GM23338 (cell line): ENCODE data around the gene ZNF740. TPM values are rescaled to one million over a fixed set of nuclear protein-coding genes. Genes with fewer than 3 reads are reported as not detected.

Source experiments
- ATAC-seq: fragments of 200-7000 bp; cut with Tn5 transposase; 3 replicates; pipeline ENCODE4 v1.9.1; 2020
- DNase-seq: peaks from one replicate; pipeline ENCODE4 v3.0.0-alpha.2; 2015; ENCODE audit warnings: low spot score
- H2AFZ ChIP-seq: fragments of 200-600 bp; sonication (generic); 2 replicates; pipeline ENCODE4 v1.8.0; 2016; ENCODE audit warnings: antibody characterized with exemption, mild to moderate bottlenecking, moderate library complexity
- H3F3A ChIP-seq: fragments of 200-600 bp; sonication (generic); replicated peaks from 2 replicates; pipeline ENCODE4 v1.8.0; 2017; ENCODE audit warnings: antibody characterized with exemption, mixed run types, low read depth
- H3K27ac ChIP-seq: fragments of 200-600 bp; sonication (generic); 2 replicates; pipeline ENCODE4 v1.6.1; 2016; ENCODE audit warnings: low read depth
- H3K27me3 ChIP-seq: fragments of 200-600 bp; sonication (generic); 2 replicates; pipeline ENCODE4 v1.8.0; 2016; ENCODE audit warnings: mild to moderate bottlenecking, mixed run types, moderate library complexity; ENCODE audit not compliant: insufficient read depth
- H3K36me3 ChIP-seq: fragments of 200-600 bp; sonication (generic); 2 replicates; pipeline ENCODE4 v1.8.0; 2016; ENCODE audit warnings: mild to moderate bottlenecking; ENCODE audit not compliant: insufficient read depth
- H3K4me1 ChIP-seq: fragments of 200-600 bp; sonication (generic); 2 replicates; pipeline ENCODE4 v1.8.0; 2016; ENCODE audit warnings: mild to moderate bottlenecking, moderate library complexity; ENCODE audit not compliant: insufficient read depth
- H3K4me2 ChIP-seq: fragments of 200-600 bp; sonication (generic); 2 replicates; pipeline ENCODE4 v1.7.1; 2017; ENCODE audit warnings: mixed run types
- H3K4me3 ChIP-seq: fragments of 200-600 bp; sonication (generic); 2 replicates; pipeline ENCODE4 v1.6.1; 2016; ENCODE audit warnings: mixed run types
- H3K79me2 ChIP-seq: fragments of 200-600 bp; sonication (generic); replicated peaks from 2 replicates; pipeline ENCODE4 v1.8.0; 2017; ENCODE audit warnings: mild to moderate bottlenecking; ENCODE audit not compliant: insufficient read depth
- H3K9me2 ChIP-seq: fragments of 200-600 bp; sonication (generic); 2 replicates; pipeline ENCODE4 v1.8.0; 2017; ENCODE audit not compliant: insufficient read depth
- H4K20me1 ChIP-seq: fragments of 200-600 bp; sonication (generic); replicated peaks from 2 replicates; pipeline ENCODE4 v1.8.0; 2017; ENCODE audit warnings: mild to moderate bottlenecking; ENCODE audit not compliant: insufficient read depth
- H3K27ac Mint-ChIP-seq: 2 replicates; pipeline ENCODE4 v1.8.0; 2020; ENCODE audit warnings: inconsistent platforms, mild to moderate bottlenecking, moderate library complexity, mixed read lengths
- H3K27me3 Mint-ChIP-seq: 3 replicates; pipeline ENCODE4 v1.8.0; 2022; ENCODE audit warnings: low read depth, mild to moderate bottlenecking, moderate library complexity, mixed read lengths, inconsistent platforms; ENCODE audit not compliant: insufficient read depth, poor library complexity
- H3K36me3 Mint-ChIP-seq: 3 replicates; pipeline ENCODE4 v1.8.0; 2021; ENCODE audit warnings: low read depth, mild to moderate bottlenecking, inconsistent platforms, moderate library complexity, mixed read lengths
- H3K4me1 Mint-ChIP-seq: 3 replicates; pipeline ENCODE4 v1.8.0; 2020; ENCODE audit warnings: mild to moderate bottlenecking, inconsistent platforms, mixed read lengths
- H3K4me3 Mint-ChIP-seq: 3 replicates; pipeline ENCODE4 v1.8.0; 2021; ENCODE audit warnings: moderate library complexity, mild to moderate bottlenecking, inconsistent platforms, mixed read lengths
- H3K9me3 Mint-ChIP-seq: 3 replicates; pipeline ENCODE4 v1.8.0; 2020; ENCODE audit warnings: moderate library complexity, mild to moderate bottlenecking, inconsistent platforms, mixed read lengths
- CREB1 ChIP-seq: fragments of 250-450 bp; sonication (Bioruptor Pico); IDR thresholded peaks from 2 replicates; pipeline ENCODE4 v1.5.0; 2020; ENCODE audit warnings: low read depth, mild to moderate bottlenecking, moderate library complexity
- CTCF ChIP-seq, 2 experiments: fragments of 200-600 bp in 1 of 2; sonication (generic) in 1 of 2; conservative IDR thresholded peaks; 2 replicates each; pipeline versions ENCODE4 v1.5.1 to v1.6.1; 2016 to 2017; ENCODE audit warnings: antibody characterized with exemption in 2 of 2, low read depth in 2 of 2, mild to moderate bottlenecking in 2 of 2, moderate library complexity in 1 of 2
- EZH2 ChIP-seq: fragments of 200-600 bp; sonication (generic); IDR thresholded peaks from one replicate; pipeline ENCODE4 v1.8.0; 2017; ENCODE audit warnings: antibody characterized with exemption, mild to moderate bottlenecking, low read depth; ENCODE audit not compliant: unreplicated experiment
- EZH2phosphoT487 ChIP-seq: fragments of 200-600 bp; sonication (generic); IDR thresholded peaks from one replicate; pipeline ENCODE4 v1.8.1; 2018; ENCODE audit warnings: antibody characterized with exemption; ENCODE audit not compliant: unreplicated experiment
- JUNB ChIP-seq: IDR thresholded peaks from one replicate; pipeline ENCODE4 v1.6.1; 2016; ENCODE audit warnings: antibody characterized with exemption; ENCODE audit not compliant: unreplicated experiment
- NANOG ChIP-seq: IDR thresholded peaks from 2 replicates; pipeline ENCODE4 v1.6.1; 2016; ENCODE audit warnings: antibody characterized with exemption, borderline replicate concordance
- POLR2AphosphoS5 ChIP-seq: IDR thresholded peaks from 2 replicates; pipeline ENCODE4 v1.6.1; 2016; ENCODE audit warnings: antibody characterized with exemption, low read depth
- STAT1 ChIP-seq: IDR thresholded peaks from one replicate; pipeline ENCODE4 v1.6.1; 2016; ENCODE audit warnings: antibody characterized with exemption; ENCODE audit not compliant: unreplicated experiment
- ZNF114 ChIP-seq: fragments of 250-450 bp; sonication (Bioruptor Pico); IDR thresholded peaks from 2 replicates; pipeline ENCODE4 v1.5.0; 2020; ENCODE audit warnings: mild to moderate bottlenecking, moderate library complexity
- ZNF331 ChIP-seq: fragments of 250-450 bp; sonication (Bioruptor Pico); IDR thresholded peaks from 2 replicates; pipeline ENCODE4 v1.5.0; 2020; ENCODE audit warnings: low read depth, mild to moderate bottlenecking, moderate library complexity
- ZNF462 ChIP-seq: fragments of 250-450 bp; sonication (Bioruptor Pico); IDR thresholded peaks from 2 replicates; pipeline ENCODE4 v1.5.0; 2020; ENCODE audit warnings: mild to moderate bottlenecking, moderate library complexity
- polyA plus RNA-seq: library from polyadenylated mRNA; unstranded; fragments of >200 nt; fragmentation: Nextera tagmentation; extraction: Ambion mirVana; gene quantifications from 2 replicates; pipeline ENCODE4 v1.2.1, GENCODE V29; 2016
- total RNA-seq: library from RNA; depleted of rRNA; stranded (reverse); fragments of >200 nt; shearing (Covaris generic); gene quantifications from 2 replicates; pipeline ENCODE4 v1.2.3, GENCODE V29; 2014
- TF ChIP-seq, protein P1 (sequence below): IDR thresholded peaks from 2 replicates; pipeline ENCODE4 v1.6.1; 2016; ENCODE audit warnings: antibody characterized with exemption
- TF ChIP-seq, protein P2 (sequence below): IDR thresholded peaks from one replicate; pipeline ENCODE4 v1.6.1; 2018; ENCODE audit warnings: antibody characterized with exemption; ENCODE audit not compliant: unreplicated experiment

The ZNF740 gene
- total and polyA plus RNA-seq, 2 experiments from 2014 or later = 2.6 to 13.0 TPM

GRCh38 chr12:53199700-53200099, 19.2 kb downstream of the ZNF740 start:
- H3K27me3 ChIP-seq = peaks cover 67% of the 10 kb centered on the region
- no peak overlapping the region for H3K27ac Mint-ChIP-seq
- ATAC-seq = no peak

More at GRCh38 chr12:53199700-53200099, 19.2 kb downstream of the ZNF740 start:
- no peak overlapping the region for H3K27ac ChIP-seq
- no peaks in the 10 kb centered on the region for H3K79me2 ChIP-seq
- H3K4me2 ChIP-seq = no peak overlapping the region
- Mint-ChIP-seq H3K27me3 (peaks cover 32% of the 10 kb centered on the region), H3K36me3 (no peaks in the 10 kb centered on the region), H3K9me3 (no peaks in the 10 kb centered on the region; the same call in 1 of the 3 replicates), H3K4me3 (no peak overlapping the region), H3K4me1 (peaks cover 2% of the 10 kb centered on the region; the same call in 1 of the 3 replicates)
- H3F3A ChIP-seq = no peaks in the 10 kb centered on the region
- H3K36me3 ChIP-seq = no peaks in the 10 kb centered on the region
- DNase-seq = no peak
- H3K4me1 ChIP-seq = no peaks in the 10 kb centered on the region; the same call in 1 of the 2 replicates
- H4K20me1 ChIP-seq = peaks cover 3% of the 10 kb centered on the region
- no peak overlapping the region for H3K4me3 ChIP-seq
- TF ChIP-seq EZH2phosphoT487 = no peak
- no peak for TF ChIP-seq CTCF (conservative IDR thresholded peaks at IDR 0.05; ENCODE audit: low read depth in 2 of 2)
- TF ChIP-seq ZNF462 (CRISPR knock-in tag) = no peak
- no peak for TF ChIP-seq EZH2
- TF ChIP-seq, protein P1, sequence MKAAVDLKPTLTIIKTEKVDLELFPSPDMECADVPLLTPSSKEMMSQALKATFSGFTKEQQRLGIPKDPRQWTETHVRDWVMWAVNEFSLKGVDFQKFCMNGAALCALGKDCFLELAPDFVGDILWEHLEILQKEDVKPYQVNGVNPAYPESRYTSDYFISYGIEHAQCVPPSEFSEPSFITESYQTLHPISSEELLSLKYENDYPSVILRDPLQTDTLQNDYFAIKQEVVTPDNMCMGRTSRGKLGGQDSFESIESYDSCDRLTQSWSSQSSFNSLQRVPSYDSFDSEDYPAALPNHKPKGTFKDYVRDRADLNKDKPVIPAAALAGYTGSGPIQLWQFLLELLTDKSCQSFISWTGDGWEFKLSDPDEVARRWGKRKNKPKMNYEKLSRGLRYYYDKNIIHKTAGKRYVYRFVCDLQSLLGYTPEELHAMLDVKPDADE = no peak
- no peak for TF ChIP-seq CREB1
- TF ChIP-seq STAT1 = no peak
- TF ChIP-seq POLR2AphosphoS5 = no peak
- no peak for TF ChIP-seq NANOG
- no peak for TF ChIP-seq ZNF331 (CRISPR knock-in tag)
- TF ChIP-seq, protein P2, sequence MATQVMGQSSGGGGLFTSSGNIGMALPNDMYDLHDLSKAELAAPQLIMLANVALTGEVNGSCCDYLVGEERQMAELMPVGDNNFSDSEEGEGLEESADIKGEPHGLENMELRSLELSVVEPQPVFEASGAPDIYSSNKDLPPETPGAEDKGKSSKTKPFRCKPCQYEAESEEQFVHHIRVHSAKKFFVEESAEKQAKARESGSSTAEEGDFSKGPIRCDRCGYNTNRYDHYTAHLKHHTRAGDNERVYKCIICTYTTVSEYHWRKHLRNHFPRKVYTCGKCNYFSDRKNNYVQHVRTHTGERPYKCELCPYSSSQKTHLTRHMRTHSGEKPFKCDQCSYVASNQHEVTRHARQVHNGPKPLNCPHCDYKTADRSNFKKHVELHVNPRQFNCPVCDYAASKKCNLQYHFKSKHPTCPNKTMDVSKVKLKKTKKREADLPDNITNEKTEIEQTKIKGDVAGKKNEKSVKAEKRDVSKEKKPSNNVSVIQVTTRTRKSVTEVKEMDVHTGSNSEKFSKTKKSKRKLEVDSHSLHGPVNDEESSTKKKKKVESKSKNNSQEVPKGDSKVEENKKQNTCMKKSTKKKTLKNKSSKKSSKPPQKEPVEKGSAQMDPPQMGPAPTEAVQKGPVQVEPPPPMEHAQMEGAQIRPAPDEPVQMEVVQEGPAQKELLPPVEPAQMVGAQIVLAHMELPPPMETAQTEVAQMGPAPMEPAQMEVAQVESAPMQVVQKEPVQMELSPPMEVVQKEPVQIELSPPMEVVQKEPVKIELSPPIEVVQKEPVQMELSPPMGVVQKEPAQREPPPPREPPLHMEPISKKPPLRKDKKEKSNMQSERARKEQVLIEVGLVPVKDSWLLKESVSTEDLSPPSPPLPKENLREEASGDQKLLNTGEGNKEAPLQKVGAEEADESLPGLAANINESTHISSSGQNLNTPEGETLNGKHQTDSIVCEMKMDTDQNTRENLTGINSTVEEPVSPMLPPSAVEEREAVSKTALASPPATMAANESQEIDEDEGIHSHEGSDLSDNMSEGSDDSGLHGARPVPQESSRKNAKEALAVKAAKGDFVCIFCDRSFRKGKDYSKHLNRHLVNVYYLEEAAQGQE = no peak
- TF ChIP-seq JUNB = no peak
- no peak for TF ChIP-seq ZNF114 (CRISPR knock-in tag)
- H2AFZ ChIP-seq = no peak overlapping the region
- H3K9me2 ChIP-seq = no peaks in the 10 kb centered on the region
